GM10847 (cell line): ENCODE results near the gene MAP3K15.

Experiments
- POLR2A ChIP-seq: IDR thresholded peaks from 2 replicates; pipeline ENCODE4 v1.6.1; 2011; ENCODE audit not compliant: insufficient read length; ENCODE audit errors: extremely low read depth

MAP3K15 gene

GRCh38 chrX:19545651-19546050 is 30.3 kb upstream of the MAP3K15 start:
- TF ChIP-seq POLR2A: no peak

- TF ChIP-seq POLR2A: no peak
Observed at GRCh38 chrX:19544693-19545305, 29.5 kb upstream of the MAP3K15 start.

GRCh38 chrX:19543951-19544381 is 28.7 kb upstream of the MAP3K15 start:
- no peak for TF ChIP-seq POLR2A

GRCh38 chrX:19543020-19543715 is 27.9 kb upstream of the MAP3K15 start:
- TF ChIP-seq POLR2A: no peak

- TF ChIP-seq POLR2A: no peak
Observed at GRCh38 chrX:19541931-19542330, 26.6 kb upstream of the MAP3K15 start.

DNA sequence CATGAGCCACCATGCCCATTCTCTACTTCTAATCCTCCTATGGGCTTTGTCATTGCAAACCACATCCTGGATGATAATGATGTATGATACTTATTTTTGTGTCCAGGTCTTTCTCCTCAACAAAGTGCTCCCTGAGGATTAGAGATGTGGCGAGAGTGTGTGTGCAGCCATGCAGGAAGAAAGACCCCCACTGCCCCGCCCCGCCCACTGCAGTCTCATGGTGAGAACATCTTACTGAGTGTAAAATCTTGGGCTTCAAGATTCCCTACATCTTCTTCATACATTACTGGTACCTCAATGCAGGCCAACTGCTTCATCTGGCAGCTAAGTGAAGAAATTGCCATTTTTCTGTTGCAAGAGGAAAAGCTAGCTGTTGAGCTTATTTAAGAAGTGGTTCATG is 25.9 kb upstream of the MAP3K15 start:
- no peak for TF ChIP-seq POLR2A

DNA sequence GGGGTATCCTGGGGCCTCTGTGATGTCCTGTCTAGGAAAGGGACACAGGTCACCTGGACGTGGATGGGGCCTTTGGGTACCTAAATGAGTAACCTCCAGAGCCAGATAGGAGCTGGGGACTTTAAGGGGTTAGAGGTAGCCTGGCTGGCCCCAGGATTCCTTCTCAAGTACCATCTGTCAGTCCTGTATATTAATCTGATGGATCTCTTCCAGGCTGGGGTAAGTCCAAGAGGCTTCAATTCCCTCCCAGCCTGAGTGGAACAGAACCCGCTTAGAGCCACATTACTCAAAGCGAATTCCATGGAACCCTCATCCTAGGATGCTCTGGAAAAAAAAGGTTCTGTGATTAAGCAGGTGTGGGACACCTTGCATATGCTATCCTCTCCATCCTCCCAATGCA is 24.8 kb upstream of the MAP3K15 start:
- TF ChIP-seq POLR2A: no peak

- no peak for TF ChIP-seq POLR2A
Observed at GRCh38 chrX:19539665-19540064, 24.4 kb upstream of the MAP3K15 start.

GRCh38 chrX:19535476-19535875 is 20.2 kb upstream of the MAP3K15 start:
- TF ChIP-seq POLR2A: no peak

DNA sequence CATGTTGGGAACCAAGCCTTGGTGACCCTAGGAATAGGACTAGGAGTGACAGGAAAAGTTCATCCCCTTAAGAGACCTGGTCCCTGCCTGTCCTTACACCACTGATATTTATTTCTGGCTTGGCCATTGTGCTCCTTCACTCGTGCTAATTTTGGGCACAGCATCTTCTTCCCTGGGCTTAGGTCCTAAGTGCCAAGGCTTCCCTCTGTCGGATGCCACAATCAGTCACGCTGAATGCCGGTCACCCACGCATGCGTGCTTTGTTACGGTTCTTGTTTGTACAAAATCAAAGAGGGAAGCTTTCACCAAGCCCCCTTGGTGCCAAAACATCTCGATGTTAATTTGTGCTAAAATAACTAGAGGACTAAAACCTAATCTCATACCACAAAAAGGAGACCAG is 17.4 kb upstream of the MAP3K15 start:
- no peak for TF ChIP-seq POLR2A

GRCh38 chrX:19517965-19518364 is 2.7 kb upstream of the MAP3K15 start:
- TF ChIP-seq POLR2A: no peak

DNA sequence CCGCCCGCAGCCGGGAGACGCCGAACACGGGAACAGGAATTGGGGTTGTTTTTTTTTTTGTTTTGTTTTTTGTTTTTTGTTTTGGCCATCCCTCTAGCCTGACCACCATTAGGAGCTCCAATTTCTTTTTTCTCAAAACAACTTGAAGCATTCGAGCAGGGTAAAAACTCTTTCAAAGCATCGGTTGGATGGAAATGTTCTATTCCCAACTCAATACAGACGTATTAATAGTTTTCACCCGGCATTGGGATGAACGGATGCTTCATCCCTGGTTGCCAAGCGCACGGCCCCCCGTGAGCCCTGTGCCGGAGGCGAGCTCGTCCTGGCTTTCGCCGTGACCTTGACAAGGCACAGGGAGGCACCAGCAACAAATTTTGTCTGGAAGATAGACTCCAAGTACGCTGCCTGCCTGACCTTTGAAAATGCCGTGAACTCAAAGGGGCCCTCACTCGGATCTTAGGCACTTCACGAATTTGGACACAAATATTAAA is 352 bp upstream of the MAP3K15 start:
- no peak for TF ChIP-seq POLR2A

- no peak for TF ChIP-seq POLR2A
Observed at GRCh38 chrX:19513383-19513782, 1.9 kb downstream of the MAP3K15 start.

DNA sequence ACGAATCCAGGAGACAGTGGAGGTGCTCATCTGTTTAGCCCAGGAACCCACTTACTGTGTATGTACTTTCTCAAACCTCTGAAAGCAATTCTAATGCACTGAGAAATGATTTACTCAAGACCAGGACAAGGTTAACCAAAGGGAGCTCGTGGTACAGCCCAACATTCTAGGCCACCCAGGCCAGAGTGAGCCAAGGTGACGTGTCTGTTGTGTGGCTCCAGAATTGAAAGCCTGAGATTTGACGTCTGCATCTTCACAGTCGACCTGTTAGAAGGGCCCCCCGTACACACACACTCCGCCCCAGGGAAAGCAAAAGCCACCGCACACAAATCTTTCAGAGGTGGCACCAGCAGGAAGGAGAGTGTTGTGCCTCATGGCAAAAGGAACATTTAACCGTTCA is 2.3 kb downstream of the MAP3K15 start:
- TF ChIP-seq POLR2A: no peak

DNA sequence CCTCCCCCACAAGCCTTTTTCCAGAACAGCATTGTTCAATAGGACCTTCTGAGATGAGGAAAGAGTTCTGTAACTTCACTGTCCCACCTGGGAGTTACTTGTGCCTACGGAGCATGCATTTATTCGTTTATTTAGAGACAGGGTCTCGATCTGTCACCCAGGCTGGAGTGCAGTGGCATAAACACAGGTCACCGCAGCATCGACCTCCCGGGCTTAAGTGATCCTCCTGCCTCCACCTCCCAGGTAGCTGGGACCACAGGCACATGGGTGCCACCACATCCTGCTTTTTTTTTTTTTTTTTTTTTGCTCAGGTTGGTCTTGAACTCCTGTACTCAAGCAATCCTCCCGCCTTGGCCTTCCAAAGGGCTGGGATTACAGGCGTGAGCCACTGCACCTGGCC is 2.9 kb downstream of the MAP3K15 start:
- no peak for TF ChIP-seq POLR2A

DNA sequence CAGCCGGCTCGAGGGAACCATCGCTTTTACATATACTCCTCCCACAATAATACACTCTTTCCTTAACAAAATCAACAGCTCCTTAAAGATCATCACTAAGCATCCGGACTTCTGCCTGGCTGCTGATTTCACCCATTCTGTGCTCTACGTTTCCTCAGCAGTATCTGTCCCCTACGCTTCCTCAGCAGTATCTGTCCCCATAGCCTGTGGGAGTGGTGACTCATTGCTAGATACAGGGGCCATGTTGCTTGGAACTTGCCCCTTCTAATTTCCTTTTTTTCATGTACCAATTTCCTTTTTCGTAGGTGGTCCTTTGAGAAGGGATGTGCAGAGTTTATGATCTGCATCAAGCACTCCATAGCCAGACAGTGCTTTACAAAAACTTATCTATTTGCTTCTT is 18.6 kb downstream of the MAP3K15 start:
- no peak for TF ChIP-seq POLR2A
